HG03354 (cell line): ENCODE data around the gene NINJ1.

Experiments
- ATAC-seq: cut with Tn5 transposase; IDR thresholded peaks from one replicate; pipeline ENCODE4 v1.9.1; 2021; ENCODE audit warnings: mild to moderate bottlenecking; ENCODE audit not compliant: unreplicated experiment, poor library complexity, severe bottlenecking

The NINJ1 gene

GRCh38 chr9:93134740-93135444 lies 841 bp upstream of the NINJ1 start:
- ATAC-seq = peak; percentile 1

GRCh38 chr9:93133681-93134014 lies 403 bp downstream of the NINJ1 start:
- no peak for ATAC-seq

- peak; percentile 55 for ATAC-seq
Measured at GRCh38 chr9:93132946-93133680, 938 bp downstream of the NINJ1 start.

GRCh38 chr9:93132287-93132927 lies 1.6 kb downstream of the NINJ1 start:
- no peak for ATAC-seq

- no peak for ATAC-seq
Measured at GRCh38 chr9:93131599-93132286, 2.3 kb downstream of the NINJ1 start.

GRCh38 chr9:93130861-93131481 lies 3.1 kb downstream of the NINJ1 start:
- ATAC-seq = no peak

GRCh38 chr9:93129691-93130500 lies 4.2 kb downstream of the NINJ1 start:
- ATAC-seq = no peak

GRCh38 chr9:93129286-93129685 lies 4.8 kb downstream of the NINJ1 start:
- no peak for ATAC-seq

- no peak for ATAC-seq
Measured at GRCh38 chr9:93128715-93129224, 5.3 kb downstream of the NINJ1 start.

GRCh38 chr9:93128011-93128714 lies 5.9 kb downstream of the NINJ1 start:
- ATAC-seq = no peak

- no peak for ATAC-seq
Measured at GRCh38 chr9:93127395-93127911, 6.6 kb downstream of the NINJ1 start.

- ATAC-seq = no peak
Measured at GRCh38 chr9:93126825-93127368, 7.2 kb downstream of the NINJ1 start.

GRCh38 chr9:93126151-93126781 lies 7.8 kb downstream of the NINJ1 start:
- no peak for ATAC-seq

- no peak for ATAC-seq
Measured at GRCh38 chr9:93125331-93125894, 8.6 kb downstream of the NINJ1 start.

GRCh38 chr9:93124793-93125192 lies 9.3 kb downstream of the NINJ1 start:
- ATAC-seq = no peak

GRCh38 chr9:93123561-93124283 lies 10.3 kb downstream of the NINJ1 start:
- ATAC-seq = no peak
